MCF 10A (cell line): Measurements from ENCODE around the gene IL34. TPM values are rescaled to one million over a fixed set of nuclear protein-coding genes. Genes with fewer than 3 reads are reported as not detected.

Source experiments
- BruUV-seq: library from RNA; stranded (reverse); fragments of 400-500 nt; replicated peaks from 2 replicates; lab custom pipeline; 2021; lab: Mats Ljungman, UMichigan
- CTCF ChIA-PET: fragments of 300-600 bp; sonication (Branson Sonifier 250); formaldehyde crosslinking; extraction: SDS; loops from one replicate; lab custom pipeline; 2021; ENCODE audit warnings: antibody characterized with exemption, inconsistent platforms; lab: Yijun Ruan, JAX
- POLR2A ChIA-PET: fragments of 300-600, 350-650 bp; sonication (Branson Sonifier 250); formaldehyde crosslinking; extraction: SDS; loops from one replicate; lab custom pipeline; 2020; ENCODE audit warnings: antibody characterized with exemption, inconsistent platforms; lab: Yijun Ruan, JAX
- DNase-seq: peaks from one replicate; pipeline ENCODE4 v3.0.0-alpha.2; 2018; ENCODE audit not compliant: unreplicated experiment
- H3K27ac Mint-ChIP-seq: one replicate; pipeline ENCODE4 v1.8.0; 2022; ENCODE audit warnings: mild to moderate bottlenecking, low read depth, mixed read lengths; ENCODE audit not compliant: unreplicated experiment
- H3K27me3 Mint-ChIP-seq: one replicate; pipeline ENCODE4 v1.8.0; 2022; ENCODE audit warnings: mixed read lengths; ENCODE audit not compliant: insufficient read depth, unreplicated experiment
- H3K36me3 Mint-ChIP-seq: one replicate; pipeline ENCODE4 v1.8.0; 2022; ENCODE audit warnings: mild to moderate bottlenecking, moderate library complexity, mixed read lengths; ENCODE audit not compliant: insufficient read depth, unreplicated experiment
- H3K4me1 Mint-ChIP-seq: one replicate; pipeline ENCODE4 v1.8.0; 2022; ENCODE audit warnings: mixed read lengths; ENCODE audit not compliant: insufficient read depth, unreplicated experiment
- H3K4me3 Mint-ChIP-seq: one replicate; pipeline ENCODE4 v1.8.0; 2022; ENCODE audit warnings: mild to moderate bottlenecking, moderate library complexity, mixed read lengths; ENCODE audit not compliant: unreplicated experiment
- H3K9me3 Mint-ChIP-seq: one replicate; pipeline ENCODE4 v1.8.0; 2022; ENCODE audit warnings: mixed read lengths; ENCODE audit not compliant: unreplicated experiment
- CTCF ChIP-seq: fragments of 200-600 bp; IDR thresholded peaks from one replicate; pipeline ENCODE4 v1.8.0; 2022; ENCODE audit warnings: antibody characterized with exemption, mild to moderate bottlenecking; ENCODE audit not compliant: unreplicated experiment
- intact Hi-C: fragments of 100-400 bp; cut with micrococcal nuclease; formaldehyde crosslinking; loops from 2 replicates; pipeline ENCODE4 v1.14.1; 2022
- total RNA-seq: library from RNA; stranded (reverse); gene quantifications from 2 replicates; pipeline ENCODE4 v1.2.3, GENCODE V29; 2022

The IL34 gene
- total RNA-seq, 1 experiment from 2014 or later = not detected

- POLR2A ChIA-PET = no interaction called here
- H3K27me3 Mint-ChIP-seq = peaks cover 10% of the 10 kb centered on the region
- no peaks in the 10 kb centered on the region for H3K9me3 Mint-ChIP-seq
- no peaks in the 10 kb centered on the region for H3K36me3 Mint-ChIP-seq
- intact Hi-C loops = no loop called here
- no TSS peak for BruUV-seq
- no peaks in the 10 kb centered on the region for H3K4me1 Mint-ChIP-seq
- no peak for TF ChIP-seq CTCF
- no peak overlapping the region for H3K4me3 Mint-ChIP-seq
- DNase-seq = no peak
- CTCF ChIA-PET = interaction anchor here (0.5 kb wide), 1 partner anchor 893 kb away, joined by 3 read pairs; no protein-coding TSS in a partner anchor
- H3K27ac Mint-ChIP-seq = no peak overlapping the region
Observed at GRCh38 chr16:70605283-70605657, 41.1 kb upstream of the IL34 start.

- DNase-seq = peak; percentile 38
- Mint-ChIP-seq H3K36me3 (no peaks in the 10 kb centered on the region), H3K4me3 (no peak overlapping the region), H3K9me3 (no peaks in the 10 kb centered on the region), H3K4me1 (no peaks in the 10 kb centered on the region), H3K27ac (no peak overlapping the region), H3K27me3 (no peaks in the 10 kb centered on the region)
- CTCF ChIA-PET = interaction anchor here (0.8 kb wide), 1 partner anchor 45 kb away, joined by 5 read pairs; no protein-coding TSS in a partner anchor
- intact Hi-C loops = no loop called here
- BruUV-seq = no TSS peak
- POLR2A ChIA-PET = no interaction called here
- TF ChIP-seq CTCF = no peak
Observed at GRCh38 chr16:70608521-70608920, 37.8 kb upstream of the IL34 start.

GRCh38 chr16:70610273-70611223, 35.8 kb upstream of the IL34 start:
- H3K9me3 Mint-ChIP-seq = no peaks in the 10 kb centered on the region
- CTCF ChIA-PET = interaction anchor here (0.6 kb wide), 1 partner anchor 42 kb away, joined by 3 read pairs; no protein-coding TSS in a partner anchor
- H3K27ac Mint-ChIP-seq = no peak overlapping the region
- H3K4me3 Mint-ChIP-seq = no peak overlapping the region
- POLR2A ChIA-PET = no interaction called here
- no peaks in the 10 kb centered on the region for H3K4me1 Mint-ChIP-seq
- TF ChIP-seq CTCF = no peak
- no peak for DNase-seq
- H3K36me3 Mint-ChIP-seq = no peaks in the 10 kb centered on the region
- H3K27me3 Mint-ChIP-seq = no peaks in the 10 kb centered on the region
- BruUV-seq = no TSS peak
- intact Hi-C loops = no loop called here

- no peaks in the 10 kb centered on the region for H3K27me3 Mint-ChIP-seq
- ChIA-PET POLR2A (no interaction called here), CTCF (interaction anchor here (0.6 kb wide), 1 partner anchor 192 kb away, joined by 3 read pairs; no protein-coding TSS in a partner anchor)
- no peak overlapping the region for H3K4me3 Mint-ChIP-seq
- no peak for TF ChIP-seq CTCF
- no peaks in the 10 kb centered on the region for H3K36me3 Mint-ChIP-seq
- BruUV-seq = no TSS peak
- no peaks in the 10 kb centered on the region for H3K4me1 Mint-ChIP-seq
- DNase-seq = no peak
- no peak overlapping the region for H3K27ac Mint-ChIP-seq
- no peaks in the 10 kb centered on the region for H3K9me3 Mint-ChIP-seq
- intact Hi-C loops = no loop called here
Observed at GRCh38 chr16:70611224-70611598, 35.1 kb upstream of the IL34 start.
